MM.1S (cell line): ENCODE data around the gene USF2.

Experiments
- DNase-seq: peaks from one replicate; pipeline ENCODE4 v3.0.0-alpha.2; 2015
- H2AFZ ChIP-seq: fragments of 300-600 bp; sonication (generic); 2 replicates; pipeline ENCODE4 v1.6.0; 2016; ENCODE audit warnings: antibody characterized with exemption, low read length
- H3F3A ChIP-seq: fragments of 300-600 bp; sonication (generic); 2 replicates; pipeline ENCODE4 v1.6.1; 2016; ENCODE audit warnings: mild to moderate bottlenecking, antibody characterized with exemption, low read length, moderate library complexity, mixed read lengths; ENCODE audit not compliant: insufficient read depth
- H3K27ac ChIP-seq: fragments of 300-600 bp; sonication (generic); 2 replicates; pipeline ENCODE4 v1.5.1; 2016; ENCODE audit warnings: mild to moderate bottlenecking, low read length
- H3K27me3 ChIP-seq: fragments of 300-600 bp; sonication (generic); replicated peaks from 2 replicates; pipeline ENCODE4 v1.6.0; 2016; ENCODE audit warnings: low read length; ENCODE audit not compliant: insufficient read depth
- H3K36me3 ChIP-seq: fragments of 300-600 bp; sonication (generic); replicated peaks from 2 replicates; pipeline ENCODE4 v1.6.1; 2016; ENCODE audit warnings: mild to moderate bottlenecking, low read length, mixed read lengths; ENCODE audit not compliant: insufficient read depth
- H3K4me1 ChIP-seq: fragments of 300-600 bp; sonication (generic); 2 replicates; pipeline ENCODE4 v1.6.1; 2016; ENCODE audit warnings: low read length, mixed read lengths
- H3K4me2 ChIP-seq: fragments of 300-600 bp; sonication (generic); 2 replicates; pipeline ENCODE4 v1.6.0; 2016; ENCODE audit warnings: low read depth, low read length
- H3K4me3 ChIP-seq: fragments of 300-600 bp; sonication (generic); 2 replicates; pipeline ENCODE4 v1.5.1; 2016; ENCODE audit warnings: low read length, mixed read lengths
- H3K79me2 ChIP-seq: fragments of 300-600 bp; sonication (generic); 2 replicates; pipeline ENCODE4 v1.6.1; 2016; ENCODE audit warnings: mixed run types, low read length, mixed read lengths
- H3K9ac ChIP-seq: fragments of 300-600 bp; sonication (generic); 2 replicates; pipeline ENCODE4 v1.6.1; 2016; ENCODE audit warnings: low read length, mixed read lengths
- H3K9me2 ChIP-seq: fragments of 300-600 bp; sonication (generic); replicated peaks from 2 replicates; pipeline ENCODE4 v1.6.1; 2016; ENCODE audit warnings: mild to moderate bottlenecking, low read length, mixed read lengths; ENCODE audit not compliant: insufficient read depth
- H3K9me3 ChIP-seq: fragments of 300-600 bp; sonication (generic); replicated peaks from 2 replicates; pipeline ENCODE4 v1.6.1; 2016; ENCODE audit warnings: mild to moderate bottlenecking, low read length, mixed read lengths; ENCODE audit not compliant: insufficient read depth
- H4K20me1 ChIP-seq: fragments of 300-600 bp; sonication (generic); 2 replicates; pipeline ENCODE4 v1.6.1; 2016; ENCODE audit warnings: mild to moderate bottlenecking, low read length, moderate library complexity, mixed read lengths; ENCODE audit not compliant: insufficient read depth
- EZH2 ChIP-seq: fragments of 300-600 bp; sonication (generic); optimal IDR thresholded peaks from 2 replicates; pipeline ENCODE3; 2017; ENCODE audit warnings: low read depth, mild to moderate bottlenecking, antibody characterized with exemption, low read length, mixed read lengths
- EZH2phosphoT487 ChIP-seq: fragments of 300-600 bp; sonication (generic); IDR thresholded peaks from 2 replicates; pipeline ENCODE4 v1.6.1; 2018; ENCODE audit warnings: antibody characterized with exemption, low read length
- TF ChIP-seq, protein P1 (sequence below): fragments of 300-600 bp; sonication (generic); IDR thresholded peaks from 2 replicates; pipeline ENCODE4 v1.5.1; 2016; ENCODE audit warnings: antibody characterized with exemption, low read length, mixed read lengths

The USF2 gene

DNA sequence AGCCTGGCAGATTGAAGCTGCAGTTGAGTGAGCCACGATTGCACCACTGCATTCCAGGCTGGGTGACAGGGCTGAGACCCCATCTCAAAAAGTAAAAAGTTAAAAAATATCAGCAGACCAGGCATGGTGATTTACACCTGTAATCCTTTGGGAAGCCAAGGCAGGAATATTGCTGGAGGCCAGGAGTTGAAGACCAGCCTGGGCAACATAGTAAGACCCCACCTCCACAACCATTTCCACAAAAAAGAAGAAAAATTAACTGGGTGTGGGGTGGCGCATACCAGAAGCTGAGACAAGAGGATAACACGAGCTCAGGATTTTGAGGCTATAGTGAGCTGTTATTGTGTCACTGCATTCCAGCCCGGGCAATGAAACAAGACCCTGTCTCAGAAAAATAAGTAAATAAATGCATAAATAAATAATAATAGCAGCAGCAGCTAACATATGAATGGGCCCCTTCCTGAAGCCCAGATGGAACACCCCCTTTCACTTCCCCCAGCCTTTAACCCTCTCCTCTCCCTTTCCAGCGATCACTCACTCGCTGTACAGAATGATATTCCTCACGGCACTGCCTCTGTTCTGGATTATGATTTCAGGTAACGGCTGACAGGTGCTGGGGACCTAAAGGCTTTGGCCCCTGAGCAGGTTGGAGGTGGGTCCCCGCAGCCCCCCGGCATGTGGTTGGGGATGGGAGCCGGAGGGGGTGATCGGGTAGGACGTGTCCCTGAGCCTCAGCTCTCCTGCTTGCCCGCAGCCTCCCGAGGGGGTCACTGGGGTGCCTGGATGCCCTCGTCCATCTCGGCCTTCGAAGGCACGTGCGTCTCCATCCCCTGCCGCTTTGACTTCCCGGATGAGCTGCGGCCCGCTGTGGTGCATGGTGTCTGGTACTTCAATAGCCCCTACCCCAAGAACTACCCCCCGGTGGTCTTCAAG, 26.4 kb downstream of the USF2 start:
- TF ChIP-seq, protein P1, sequence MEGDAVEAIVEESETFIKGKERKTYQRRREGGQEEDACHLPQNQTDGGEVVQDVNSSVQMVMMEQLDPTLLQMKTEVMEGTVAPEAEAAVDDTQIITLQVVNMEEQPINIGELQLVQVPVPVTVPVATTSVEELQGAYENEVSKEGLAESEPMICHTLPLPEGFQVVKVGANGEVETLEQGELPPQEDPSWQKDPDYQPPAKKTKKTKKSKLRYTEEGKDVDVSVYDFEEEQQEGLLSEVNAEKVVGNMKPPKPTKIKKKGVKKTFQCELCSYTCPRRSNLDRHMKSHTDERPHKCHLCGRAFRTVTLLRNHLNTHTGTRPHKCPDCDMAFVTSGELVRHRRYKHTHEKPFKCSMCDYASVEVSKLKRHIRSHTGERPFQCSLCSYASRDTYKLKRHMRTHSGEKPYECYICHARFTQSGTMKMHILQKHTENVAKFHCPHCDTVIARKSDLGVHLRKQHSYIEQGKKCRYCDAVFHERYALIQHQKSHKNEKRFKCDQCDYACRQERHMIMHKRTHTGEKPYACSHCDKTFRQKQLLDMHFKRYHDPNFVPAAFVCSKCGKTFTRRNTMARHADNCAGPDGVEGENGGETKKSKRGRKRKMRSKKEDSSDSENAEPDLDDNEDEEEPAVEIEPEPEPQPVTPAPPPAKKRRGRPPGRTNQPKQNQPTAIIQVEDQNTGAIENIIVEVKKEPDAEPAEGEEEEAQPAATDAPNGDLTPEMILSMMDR = no peak
- TF ChIP-seq EZH2 (no peak), EZH2phosphoT487 (no peak)
- Histone ChIP-seq H3K36me3 (no peaks in the 10 kb centered on the region), H2AFZ (no peak overlapping the region), H3K27ac (peak overlapping the region; percentile 21; the same call in 1 of the 2 replicates), H3K9me2 (no peaks in the 10 kb centered on the region), H3K27me3 (peaks cover 35% of the 10 kb centered on the region), H3K4me1 (peaks cover 11% of the 10 kb centered on the region; the same call in 1 of the 2 replicates), H3K4me2 (no peak overlapping the region), H3F3A (no peaks in the 10 kb centered on the region), H3K9ac (no peak overlapping the region), H3K9me3 (no peaks in the 10 kb centered on the region), H3K4me3 (no peak overlapping the region), H3K79me2 (no peaks in the 10 kb centered on the region), H4K20me1 (no peaks in the 10 kb centered on the region)
- DNase-seq = no peak

DNA sequence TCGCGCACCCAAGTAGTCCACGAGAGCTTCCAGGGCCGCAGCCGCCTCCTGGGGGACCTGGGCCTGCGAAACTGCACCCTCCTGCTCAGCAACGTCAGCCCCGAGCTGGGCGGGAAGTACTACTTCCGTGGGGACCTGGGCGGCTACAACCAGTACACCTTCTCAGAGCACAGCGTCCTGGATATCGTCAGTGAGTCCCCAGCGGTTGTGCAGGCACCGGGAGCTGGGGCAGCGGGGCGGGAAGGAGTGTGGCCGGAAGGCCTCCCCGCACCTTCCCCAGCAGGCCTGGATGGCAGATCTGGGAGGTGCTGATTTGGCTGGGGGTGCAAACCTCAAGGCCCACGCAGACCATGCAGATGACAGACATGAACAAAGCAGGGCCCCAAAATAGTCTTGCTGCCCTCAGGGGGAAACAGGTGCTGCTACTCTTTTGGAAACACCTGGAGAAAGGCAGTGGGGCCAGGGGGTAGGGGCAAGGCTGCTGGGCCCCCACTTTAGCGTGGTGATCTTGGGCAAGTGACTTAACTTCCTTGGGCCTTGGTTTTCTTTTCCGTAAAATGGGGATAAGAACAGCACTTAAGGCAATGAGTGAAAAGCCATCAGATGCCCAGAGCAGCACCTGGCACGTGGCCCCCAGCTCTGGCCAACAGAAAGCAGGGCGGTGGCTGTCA, 27.2 kb downstream of the USF2 start:
- Histone ChIP-seq H3K36me3 (no peaks in the 10 kb centered on the region), H3K27me3 (peaks cover 36% of the 10 kb centered on the region), H3K9me3 (no peaks in the 10 kb centered on the region), H2AFZ (peak overlapping the region; percentile 25; the same call in 1 of the 2 replicates), H3K27ac (peak overlapping the region; percentile 21; the same call in 1 of the 2 replicates), H3K4me1 (peaks cover 11% of the 10 kb centered on the region; the same call in 1 of the 2 replicates), H3K79me2 (no peaks in the 10 kb centered on the region), H3K9ac (no peak overlapping the region), H3K9me2 (no peaks in the 10 kb centered on the region), H3K4me2 (peak overlapping the region; percentile 13; the same call in 1 of the 2 replicates), H4K20me1 (no peaks in the 10 kb centered on the region), H3K4me3 (no peak overlapping the region), H3F3A (no peaks in the 10 kb centered on the region)
- peak; percentile 39 for DNase-seq
- TF ChIP-seq EZH2phosphoT487 (no peak), EZH2 (no peak)
- TF ChIP-seq, protein P1 = no peak

DNA sequence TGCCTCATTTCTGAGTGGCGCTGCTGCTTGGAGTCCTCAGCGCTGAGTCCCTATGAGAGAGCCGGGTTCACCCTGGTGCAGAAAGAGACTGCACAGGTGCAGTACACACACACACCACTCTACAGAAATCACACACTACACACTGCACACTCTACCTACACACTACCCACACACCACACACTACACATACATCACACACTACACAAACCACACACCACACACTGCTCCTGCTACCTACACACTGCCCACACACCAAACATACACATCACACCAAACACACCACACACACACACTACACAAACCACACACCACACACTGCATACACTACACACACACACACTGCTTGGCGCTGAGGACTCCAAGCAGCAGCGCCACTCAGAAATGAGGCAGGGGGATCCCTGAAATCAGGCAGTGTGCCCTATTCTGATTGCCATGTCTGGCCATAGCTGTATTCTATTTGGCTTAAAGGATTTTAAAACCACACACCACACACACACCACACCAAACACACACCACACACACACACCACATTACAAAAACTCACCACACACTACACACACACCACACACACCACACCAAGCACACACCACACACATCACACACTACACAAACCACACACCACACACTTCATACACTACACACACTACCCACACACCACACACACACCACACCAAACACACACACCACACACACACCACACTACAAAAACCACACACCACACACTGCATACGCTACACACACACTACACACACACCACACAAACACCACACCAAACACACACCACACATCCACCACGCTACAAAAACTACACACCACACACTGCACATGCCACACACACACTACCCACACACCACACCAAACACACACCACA, 28.1 kb downstream of the USF2 start:
- Histone ChIP-seq H3K27ac (no peak overlapping the region), H3K79me2 (no peaks in the 10 kb centered on the region), H3K9me3 (no peaks in the 10 kb centered on the region), H3K9me2 (no peaks in the 10 kb centered on the region), H3K4me2 (no peak overlapping the region), H4K20me1 (no peaks in the 10 kb centered on the region), H3K4me3 (no peak overlapping the region), H3K27me3 (peaks cover 35% of the 10 kb centered on the region), H3K4me1 (peaks cover 11% of the 10 kb centered on the region; the same call in 1 of the 2 replicates), H3F3A (no peaks in the 10 kb centered on the region), H3K9ac (no peak overlapping the region), H2AFZ (no peak overlapping the region), H3K36me3 (no peaks in the 10 kb centered on the region)
- DNase-seq = no peak
- no peak for TF ChIP-seq EZH2
- TF ChIP-seq EZH2phosphoT487 = no peak
- TF ChIP-seq, protein P1 = no peak
